Panc1 (cell line): ENCODE measurements around the gene CHST11. TPM values are rescaled to one million over a fixed set of nuclear protein-coding genes. Genes with fewer than 3 reads are reported as not detected.

Experiments used
- ATAC-seq: fragments of 200-7000 bp; cut with Tn5 transposase; 2 replicates; pipeline ENCODE4 v1.9.1; 2020; ENCODE audit warnings: mild to moderate bottlenecking, moderate library complexity
- BruUV-seq: library from RNA; stranded (reverse); fragments of 400-500 nt; replicated peaks from 2 replicates; lab custom pipeline; 2021; lab: Mats Ljungman, UMichigan
- CTCF ChIA-PET: fragments of 300-600 bp; sonication (Branson Sonifier 250); formaldehyde crosslinking; loops from one replicate; lab custom pipeline; 2022; ENCODE audit warnings: antibody characterized with exemption; lab: Charles Lee
- POLR2A ChIA-PET: fragments of 300-600 bp; sonication (Branson Sonifier 250); formaldehyde crosslinking; loops from one replicate; lab custom pipeline; 2022; ENCODE audit warnings: antibody characterized with exemption; lab: Charles Lee
- DNase-seq: peaks from one replicate; pipeline ENCODE4 v3.0.0-alpha.2; 2010; ENCODE audit warnings: low read depth, low spot score
- H3K27ac ChIP-seq: 2 replicates; pipeline ENCODE4 v1.5.1; 2011; ENCODE audit warnings: mild to moderate bottlenecking, low read length, inconsistent platforms
- H3K27me3 ChIP-seq: fragments of 200-500 bp; sonication (Bioruptor generic); 2 replicates; pipeline ENCODE4 v1.6.0; 2014; ENCODE audit warnings: low read length, inconsistent platforms; ENCODE audit not compliant: control insufficient read depth, insufficient read depth
- H3K36me3 ChIP-seq: fragments of 200-500 bp; sonication (Bioruptor generic); 2 replicates; pipeline ENCODE4 v1.5.1; 2014; ENCODE audit warnings: inconsistent platforms, mild to moderate bottlenecking, low read length, moderate library complexity; ENCODE audit not compliant: control insufficient read depth, insufficient read depth
- H3K4me1 ChIP-seq: 2 replicates; pipeline ENCODE4 v1.5.1; 2011; ENCODE audit warnings: inconsistent platforms, mild to moderate bottlenecking, low read length, moderate library complexity; ENCODE audit not compliant: control insufficient read depth, insufficient read depth
- H3K4me3 ChIP-seq, 2 experiments: 2 replicates each; pipeline ENCODE4 v1.5.1; 2011 to 2012; ENCODE audit warnings: low read depth in 2 of 2, low read length in 2 of 2, mild to moderate bottlenecking in 2 of 2, inconsistent platforms in 1 of 2, moderate library complexity in 1 of 2
- H3K9me3 ChIP-seq: fragments of 200-500 bp; sonication (Bioruptor generic); 2 replicates; pipeline ENCODE4 v1.5.1; 2014; ENCODE audit warnings: low read depth, mild to moderate bottlenecking, inconsistent platforms, low read length, moderate library complexity; ENCODE audit not compliant: control insufficient read depth, insufficient read depth
- POLR2AphosphoS5 ChIP-seq: IDR thresholded peaks from 2 replicates; pipeline ENCODE4 v1.6.1; 2012; ENCODE audit warnings: mild to moderate bottlenecking, low read depth, low read length, moderate library complexity
- SIN3A ChIP-seq: IDR thresholded peaks from 2 replicates; pipeline ENCODE4 v1.6.1; 2012; ENCODE audit warnings: low read depth, mild to moderate bottlenecking, low read length, moderate library complexity, borderline replicate concordance; ENCODE audit not compliant: insufficient read depth
- TCF7L2 ChIP-seq: IDR thresholded peaks from 2 replicates; pipeline ENCODE4 v1.6.1; 2011; ENCODE audit warnings: mild to moderate bottlenecking, low read depth, low read length, inconsistent platforms
- in situ Hi-C: cut with HindIII; loops from 2 replicates; pipeline ENCODE4 v1.10.0; 2016; ENCODE audit warnings: low sequenced_read_pairs, low pct_unique_long_range_greater_than_20kb
- intact Hi-C: fragments of 100-400 bp; cut with micrococcal nuclease; formaldehyde crosslinking; loops from one replicate; pipeline ENCODE4 v1.10.0; 2022; ENCODE audit not compliant: unreplicated experiment
- total RNA-seq: library from RNA; stranded (reverse); gene quantifications from one replicate; pipeline ENCODE4 v1.2.1, GENCODE V29; 2021; ENCODE audit not compliant: unreplicated experiment
- TF ChIP-seq, protein P1 (sequence below), 2 experiments: IDR thresholded peaks; 2 replicates each; pipeline ENCODE4 v1.6.1; 2011 to 2012; ENCODE audit warnings: low read depth in 2 of 2, control low read depth in 1 of 2, low read length in 1 of 2, mild to moderate bottlenecking in 1 of 2, moderate library complexity in 1 of 2; ENCODE audit not compliant: insufficient read depth in 1 of 2
- TF ChIP-seq, protein P2 (sequence below): fragments of 450-650 bp; IDR thresholded peaks from 2 replicates; pipeline ENCODE4 v1.5.1; 2017; ENCODE audit warnings: mild to moderate bottlenecking

CHST11 gene
- total RNA-seq, 1 experiment from 2014 or later, result 11.4 TPM

GRCh38 chr12:104752881-104753280 lies 296.1 kb downstream of the CHST11 start:
- TF ChIP-seq, protein P1, sequence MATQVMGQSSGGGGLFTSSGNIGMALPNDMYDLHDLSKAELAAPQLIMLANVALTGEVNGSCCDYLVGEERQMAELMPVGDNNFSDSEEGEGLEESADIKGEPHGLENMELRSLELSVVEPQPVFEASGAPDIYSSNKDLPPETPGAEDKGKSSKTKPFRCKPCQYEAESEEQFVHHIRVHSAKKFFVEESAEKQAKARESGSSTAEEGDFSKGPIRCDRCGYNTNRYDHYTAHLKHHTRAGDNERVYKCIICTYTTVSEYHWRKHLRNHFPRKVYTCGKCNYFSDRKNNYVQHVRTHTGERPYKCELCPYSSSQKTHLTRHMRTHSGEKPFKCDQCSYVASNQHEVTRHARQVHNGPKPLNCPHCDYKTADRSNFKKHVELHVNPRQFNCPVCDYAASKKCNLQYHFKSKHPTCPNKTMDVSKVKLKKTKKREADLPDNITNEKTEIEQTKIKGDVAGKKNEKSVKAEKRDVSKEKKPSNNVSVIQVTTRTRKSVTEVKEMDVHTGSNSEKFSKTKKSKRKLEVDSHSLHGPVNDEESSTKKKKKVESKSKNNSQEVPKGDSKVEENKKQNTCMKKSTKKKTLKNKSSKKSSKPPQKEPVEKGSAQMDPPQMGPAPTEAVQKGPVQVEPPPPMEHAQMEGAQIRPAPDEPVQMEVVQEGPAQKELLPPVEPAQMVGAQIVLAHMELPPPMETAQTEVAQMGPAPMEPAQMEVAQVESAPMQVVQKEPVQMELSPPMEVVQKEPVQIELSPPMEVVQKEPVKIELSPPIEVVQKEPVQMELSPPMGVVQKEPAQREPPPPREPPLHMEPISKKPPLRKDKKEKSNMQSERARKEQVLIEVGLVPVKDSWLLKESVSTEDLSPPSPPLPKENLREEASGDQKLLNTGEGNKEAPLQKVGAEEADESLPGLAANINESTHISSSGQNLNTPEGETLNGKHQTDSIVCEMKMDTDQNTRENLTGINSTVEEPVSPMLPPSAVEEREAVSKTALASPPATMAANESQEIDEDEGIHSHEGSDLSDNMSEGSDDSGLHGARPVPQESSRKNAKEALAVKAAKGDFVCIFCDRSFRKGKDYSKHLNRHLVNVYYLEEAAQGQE (IDR thresholded peaks at IDR 0.05; ENCODE audit: insufficient read depth in 1 of 2, low read depth in 2 of 2, low read length in 1 of 2), result no peak
- TF ChIP-seq, protein P2, sequence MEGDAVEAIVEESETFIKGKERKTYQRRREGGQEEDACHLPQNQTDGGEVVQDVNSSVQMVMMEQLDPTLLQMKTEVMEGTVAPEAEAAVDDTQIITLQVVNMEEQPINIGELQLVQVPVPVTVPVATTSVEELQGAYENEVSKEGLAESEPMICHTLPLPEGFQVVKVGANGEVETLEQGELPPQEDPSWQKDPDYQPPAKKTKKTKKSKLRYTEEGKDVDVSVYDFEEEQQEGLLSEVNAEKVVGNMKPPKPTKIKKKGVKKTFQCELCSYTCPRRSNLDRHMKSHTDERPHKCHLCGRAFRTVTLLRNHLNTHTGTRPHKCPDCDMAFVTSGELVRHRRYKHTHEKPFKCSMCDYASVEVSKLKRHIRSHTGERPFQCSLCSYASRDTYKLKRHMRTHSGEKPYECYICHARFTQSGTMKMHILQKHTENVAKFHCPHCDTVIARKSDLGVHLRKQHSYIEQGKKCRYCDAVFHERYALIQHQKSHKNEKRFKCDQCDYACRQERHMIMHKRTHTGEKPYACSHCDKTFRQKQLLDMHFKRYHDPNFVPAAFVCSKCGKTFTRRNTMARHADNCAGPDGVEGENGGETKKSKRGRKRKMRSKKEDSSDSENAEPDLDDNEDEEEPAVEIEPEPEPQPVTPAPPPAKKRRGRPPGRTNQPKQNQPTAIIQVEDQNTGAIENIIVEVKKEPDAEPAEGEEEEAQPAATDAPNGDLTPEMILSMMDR, result no peak
- TF ChIP-seq TCF7L2, result no peak
- ATAC-seq (no peak), DNase-seq (no peak)
- in situ Hi-C loops (no loop called here), intact Hi-C loops (no loop called here)
- Histone ChIP-seq H3K27ac (no peak overlapping the region), H3K4me3 (no peak overlapping the region), H3K9me3 (no peaks in the 10 kb centered on the region), H3K36me3 (no peaks in the 10 kb centered on the region), H3K27me3 (no peaks in the 10 kb centered on the region), H3K4me1 (no peaks in the 10 kb centered on the region)
- CTCF ChIA-PET, result no interaction called here
- POLR2A ChIA-PET, result no interaction called here
- BruUV-seq, result no TSS peak

GRCh38 chr12:104756901-104757300 lies 300.2 kb downstream of the CHST11 start:
- no peak for DNase-seq
- Histone ChIP-seq H3K9me3 (no peaks in the 10 kb centered on the region), H3K36me3 (no peaks in the 10 kb centered on the region), H3K4me3 (no peak overlapping the region), H3K27me3 (no peaks in the 10 kb centered on the region), H3K27ac (no peak overlapping the region), H3K4me1 (no peaks in the 10 kb centered on the region)
- in situ Hi-C loops, result no loop called here
- TF ChIP-seq POLR2AphosphoS5, result no peak
- TF ChIP-seq TCF7L2, result no peak
- no peak for TF ChIP-seq SIN3A
- TF ChIP-seq, protein P1 (IDR thresholded peaks at IDR 0.05; ENCODE audit: insufficient read depth in 1 of 2, low read depth in 2 of 2, low read length in 1 of 2), result no peak
- TF ChIP-seq, protein P2, result no peak
- intact Hi-C loops, result no loop called here
- ATAC-seq, result no peak
- POLR2A ChIA-PET, result interaction anchor here (0.6 kb wide), 1 partner anchor 22 kb away, joined by 6 read pairs; no protein-coding TSS in a partner anchor
- CTCF ChIA-PET, result no interaction called here
- BruUV-seq, result no TSS peak
